ENCODE data around the gene SLC25A24. TPM values are rescaled to one million over a fixed set of nuclear protein-coding genes. Genes with fewer than 3 reads are reported as not detected.
"Not testable (repeated sequence)": the region's sequence is repeated elsewhere in the genome, so short reads cannot be mapped to it uniquely, and the experiment has no call there.

The SLC25A24 gene
- polyA plus RNA-seq, 3 donors: 11.1 to 45.4 (median 43.4) TPM

GRCh38 chr1:108140177-108140576 is 60.0 kb downstream of the SLC25A24 start:
- H4K20me1 ChIP-seq (ENCODE audit: insufficient read depth, low read length): no peaks in the 10 kb centered on the region
- intact Hi-C loops (cut with micrococcal nuclease): no loop called here
- no peak overlapping the region for H2AFZ ChIP-seq (ENCODE audit: insufficient read depth, low read depth, low read length, poor library complexity, severe bottlenecking)
- no peak overlapping the region for H3K27ac ChIP-seq (ENCODE audit: low read depth in 1 of 2, low read length in 2 of 2)
- peaks cover 18 to 32% of the 10 kb centered on the region in 2 donors for H3K4me1 ChIP-seq (ENCODE audit: control insufficient read depth in 1 of 2, insufficient read depth in 2 of 2, low read length in 2 of 2)
- peak overlapping the region in 2 of 7 donors; percentile 81 to 93 for H3K27ac Mint-ChIP-seq
- H3K9ac ChIP-seq (ENCODE audit: insufficient read depth, low read length, poor library complexity, severe bottlenecking): no peak overlapping the region
- no peak overlapping the region for H3K4me3 Mint-ChIP-seq
- no peaks in the 10 kb centered on the region for H3K9me3 ChIP-seq (replicated peaks in 1 of 2; ENCODE audit: control insufficient read depth in 1 of 2, insufficient read depth in 1 of 2, low read length in 2 of 2)
- H3K4me1 Mint-ChIP-seq: peaks cover 36% of the 10 kb centered on the region
- no peak for DNase-seq
- H3K9me3 Mint-ChIP-seq: peaks cover 0 to 6% (median 2%) of the 10 kb centered on the region in 7 donors
- no peaks in the 10 kb centered on the region for H3K27me3 ChIP-seq (ENCODE audit: control insufficient read depth in 2 of 2, insufficient read depth in 2 of 2, low read length in 2 of 2)
- H3K36me3 Mint-ChIP-seq: peaks cover 43 to 66% of the 10 kb centered on the region in 2 donors
- no peaks in the 10 kb centered on the region for H3K27me3 Mint-ChIP-seq (ENCODE audit: low read depth in 3 of 3)
- no peak for TF ChIP-seq CTCF (IDR thresholded peaks at IDR 0.05)
- no CpG with 5 or more reads among the region's 1 CpG for WGBS (ENCODE audit: insufficient coverage)
- H3K36me3 ChIP-seq (replicated peaks in 1 of 2; ENCODE audit: control insufficient read depth in 1 of 2, insufficient read depth in 2 of 2, low read length in 2 of 2): peaks cover 36 to 57% of the 10 kb centered on the region in 2 donors
- H3K4me2 ChIP-seq (replicated peaks; ENCODE audit: extremely low read depth, low read length, poor library complexity, severe bottlenecking): no peak overlapping the region
- H3K4me3 ChIP-seq (replicated peaks in 1 of 3; ENCODE audit: low read depth in 2 of 3, low read length in 3 of 3): no peak overlapping the region
- no peaks in the 10 kb centered on the region for H3K79me2 ChIP-seq (ENCODE audit: insufficient read depth, low read length)

DNA sequence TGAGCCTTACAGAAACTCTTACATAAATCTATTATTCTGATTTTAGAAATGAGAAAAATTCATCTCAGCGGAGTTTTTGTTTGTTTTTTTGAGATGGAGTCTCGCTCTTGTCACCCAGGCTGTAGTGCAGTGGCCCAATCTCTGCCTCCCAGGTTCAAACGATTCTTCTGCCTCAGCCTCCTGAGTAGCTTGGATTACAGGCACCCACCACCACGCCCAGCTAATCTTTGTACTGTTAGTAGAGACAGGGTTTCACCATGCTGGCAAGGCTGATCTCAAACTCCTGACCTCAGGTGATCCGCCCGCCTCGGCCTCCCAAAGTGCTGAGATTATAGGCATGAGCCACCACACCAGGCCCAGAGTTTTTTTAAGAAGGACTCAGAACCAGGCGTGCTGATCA is 60.6 kb downstream of the SLC25A24 start:
- H3K79me2 ChIP-seq (ENCODE audit: insufficient read depth, low read length); H3K4me3 Mint-ChIP-seq; intact Hi-C loops (cut with micrococcal nuclease); H3K4me3 ChIP-seq (replicated peaks in 1 of 3; ENCODE audit: low read depth in 2 of 3, low read length in 3 of 3); H2AFZ ChIP-seq (ENCODE audit: insufficient read depth, low read depth, low read length, poor library complexity, severe bottlenecking); DNase-seq; H3K4me2 ChIP-seq (replicated peaks; ENCODE audit: extremely low read depth, low read length, poor library complexity, severe bottlenecking); H3K9me3 Mint-ChIP-seq; H3K9ac ChIP-seq (ENCODE audit: insufficient read depth, low read length, poor library complexity, severe bottlenecking); H3K27ac ChIP-seq (ENCODE audit: low read depth in 1 of 2, low read length in 2 of 2); H3K27me3 ChIP-seq (ENCODE audit: control insufficient read depth in 2 of 2, insufficient read depth in 2 of 2, low read length in 2 of 2); H4K20me1 ChIP-seq (ENCODE audit: insufficient read depth, low read length); H3K9me3 ChIP-seq (replicated peaks in 1 of 2; ENCODE audit: control insufficient read depth in 1 of 2, insufficient read depth in 1 of 2, low read length in 2 of 2); H3K27me3 Mint-ChIP-seq (ENCODE audit: low read depth in 3 of 3): not testable (repeated sequence)
- peaks cover 18 to 32% of the 10 kb centered on the region in 2 donors for H3K4me1 ChIP-seq (ENCODE audit: control insufficient read depth in 1 of 2, insufficient read depth in 2 of 2, low read length in 2 of 2)
- Mint-ChIP-seq H3K4me1 (peaks cover 36% of the 10 kb centered on the region), H3K36me3 (peaks cover 43 to 65% of the 10 kb centered on the region in 2 donors), H3K27ac (peak overlapping the region in 2 of 7 donors; percentile 48 to 75)
- whole genome bisulfite sequencing (ENCODE audit: insufficient coverage): 100% methylated on average over 4 of the region's 8 CpGs
- peaks cover 36 to 58% of the 10 kb centered on the region in 2 donors for H3K36me3 ChIP-seq (replicated peaks in 1 of 2; ENCODE audit: control insufficient read depth in 1 of 2, insufficient read depth in 2 of 2, low read length in 2 of 2)

DNA sequence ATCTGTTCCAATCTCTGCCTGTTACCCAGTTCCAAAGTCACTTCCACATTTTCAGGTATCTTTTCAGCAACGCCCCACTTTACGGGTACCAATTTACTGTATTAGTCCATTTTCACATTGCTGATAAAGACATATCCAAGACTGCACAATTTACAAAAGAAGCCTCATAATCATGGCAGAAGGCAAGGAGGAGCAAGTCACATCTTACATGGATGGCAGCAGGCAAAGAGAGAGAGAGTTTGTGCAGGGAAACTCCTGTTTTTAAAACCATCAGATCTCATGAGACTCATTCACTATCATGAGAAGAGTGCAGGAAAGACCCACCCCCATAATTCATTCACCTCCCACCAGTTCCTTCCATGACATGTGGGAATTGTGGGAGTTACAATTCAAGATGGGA is 67.0 kb downstream of the SLC25A24 start:
- H3K9me3 Mint-ChIP-seq; H3K27me3 ChIP-seq (ENCODE audit: control insufficient read depth in 2 of 2, insufficient read depth in 2 of 2, low read length in 2 of 2); H3K9me3 ChIP-seq (replicated peaks in 1 of 2; ENCODE audit: control insufficient read depth in 1 of 2, insufficient read depth in 1 of 2, low read length in 2 of 2); H3K9ac ChIP-seq (ENCODE audit: insufficient read depth, low read length, poor library complexity, severe bottlenecking); H2AFZ ChIP-seq (ENCODE audit: insufficient read depth, low read depth, low read length, poor library complexity, severe bottlenecking); H3K27me3 Mint-ChIP-seq (ENCODE audit: low read depth in 3 of 3); H3K4me3 ChIP-seq (replicated peaks in 1 of 3; ENCODE audit: low read depth in 2 of 3, low read length in 3 of 3); H3K27ac Mint-ChIP-seq; DNase-seq; H4K20me1 ChIP-seq (ENCODE audit: insufficient read depth, low read length); H3K27ac ChIP-seq (ENCODE audit: low read depth in 1 of 2, low read length in 2 of 2); H3K79me2 ChIP-seq (ENCODE audit: insufficient read depth, low read length); intact Hi-C loops (cut with micrococcal nuclease); H3K4me3 Mint-ChIP-seq; H3K4me2 ChIP-seq (replicated peaks; ENCODE audit: extremely low read depth, low read length, poor library complexity, severe bottlenecking): not testable (repeated sequence)
- H3K36me3 Mint-ChIP-seq: peaks cover 37 to 49% of the 10 kb centered on the region in 2 donors
- WGBS (ENCODE audit: insufficient coverage): no CpG with 5 or more reads among the region's 2 CpGs
- Histone ChIP-seq H3K36me3 (replicated peaks in 1 of 2; ENCODE audit: control insufficient read depth in 1 of 2, insufficient read depth in 2 of 2, low read length in 2 of 2) (peaks cover 26 to 43% of the 10 kb centered on the region in 2 donors), H3K4me1 (ENCODE audit: control insufficient read depth in 1 of 2, insufficient read depth in 2 of 2, low read length in 2 of 2) (peaks cover 24 to 26% of the 10 kb centered on the region in 2 donors)
- H3K4me1 Mint-ChIP-seq: peaks cover 31% of the 10 kb centered on the region

- WGBS (ENCODE audit: insufficient coverage): 100% methylated on average over 2 of the region's 2 CpGs
- H3K9me3 ChIP-seq (replicated peaks in 1 of 2; ENCODE audit: control insufficient read depth in 1 of 2, insufficient read depth in 1 of 2, low read length in 2 of 2); H3K27me3 Mint-ChIP-seq (ENCODE audit: low read depth in 3 of 3); H3K9me3 Mint-ChIP-seq; H4K20me1 ChIP-seq (ENCODE audit: insufficient read depth, low read length); H3K79me2 ChIP-seq (ENCODE audit: insufficient read depth, low read length); H2AFZ ChIP-seq (ENCODE audit: insufficient read depth, low read depth, low read length, poor library complexity, severe bottlenecking); H3K4me3 Mint-ChIP-seq; H3K4me2 ChIP-seq (replicated peaks; ENCODE audit: extremely low read depth, low read length, poor library complexity, severe bottlenecking); H3K27me3 ChIP-seq (ENCODE audit: control insufficient read depth in 2 of 2, insufficient read depth in 2 of 2, low read length in 2 of 2); H3K4me3 ChIP-seq (replicated peaks in 1 of 3; ENCODE audit: low read depth in 2 of 3, low read length in 3 of 3); H3K9ac ChIP-seq (ENCODE audit: insufficient read depth, low read length, poor library complexity, severe bottlenecking); DNase-seq; intact Hi-C loops (cut with micrococcal nuclease): not testable (repeated sequence)
- peak overlapping the region in 1 of 7 donors; percentile 25 for H3K27ac Mint-ChIP-seq
- peaks cover 24 to 26% of the 10 kb centered on the region in 2 donors for H3K4me1 ChIP-seq (ENCODE audit: control insufficient read depth in 1 of 2, insufficient read depth in 2 of 2, low read length in 2 of 2)
- peaks cover 31 to 42% of the 10 kb centered on the region in 2 donors for H3K36me3 Mint-ChIP-seq
- H3K36me3 ChIP-seq (replicated peaks in 1 of 2; ENCODE audit: control insufficient read depth in 1 of 2, insufficient read depth in 2 of 2, low read length in 2 of 2): peaks cover 18 to 36% of the 10 kb centered on the region in 2 donors
- peak overlapping the region in 1 of 2 donors; percentile 14 for H3K27ac ChIP-seq (ENCODE audit: low read depth in 1 of 2, low read length in 2 of 2)
- H3K4me1 Mint-ChIP-seq: peaks cover 31% of the 10 kb centered on the region
Observed at GRCh38 chr1:108132367-108132766, 67.8 kb downstream of the SLC25A24 start.
